ENCODE data around the gene KCNG2. TPM values are rescaled to one million over a fixed set of nuclear protein-coding genes. Genes with fewer than 3 reads are reported as not detected.

The KCNG2 gene
- total and polyA plus RNA-seq, 2 of the 13 experiments (the other 11 are each of a cell fraction or from before 2014, with no cell fraction given): not detected

- no peaks in the 10 kb centered on the region for H3K36me3 ChIP-seq (replicated peaks in 1 of 2; ENCODE audit: control insufficient read depth in 1 of 2, insufficient read depth in 2 of 2, low read length in 2 of 2)
- BruUV-seq (replicated peaks): no TSS peak
- FAIRE-seq (no peak), ATAC-seq (no peak), DNase-seq (ENCODE audit: low spot score) (no peak)
- ChIA-PET POLR2A (no interaction called here), CTCF (ENCODE audit: low intra/inter-chr PET ratio, low total read pairs) (no interaction called here)
- H4K20me1 ChIP-seq (ENCODE audit: insufficient read depth, low read length): no peaks in the 10 kb centered on the region
- H3K4me1 ChIP-seq (ENCODE audit: insufficient read depth, low read length): peaks cover 8% of the 10 kb centered on the region
- H3K4me3 ChIP-seq (replicated peaks in 1 of 3; ENCODE audit: insufficient read depth in 1 of 3, low read depth in 2 of 3, low read length in 3 of 3): no peak overlapping the region
- intact Hi-C loops (cut with micrococcal nuclease; ENCODE audit: unreplicated experiment): no loop called here
- in situ Hi-C loops (cut with HindIII; ENCODE audit: extremely low pct_ligation_motif_present, low pct_unique_long_range_greater_than_20kb): no loop called here
- WGBS (ENCODE audit: low lambda C conversion rate): 27% methylated on average over 30 of the region's 36 CpGs
- TF ChIP-seq ZNF225 (CRISPR knock-in tag; IDR thresholded peaks at IDR 0.05): no peak
- H3K27ac ChIP-seq (ENCODE audit: extremely low read length, insufficient read depth, low read length): no peak overlapping the region
- H3K79me2 ChIP-seq (ENCODE audit: insufficient read depth, low read length): no peaks in the 10 kb centered on the region
- H3K27me3 ChIP-seq (ENCODE audit: control insufficient read depth in 1 of 2, insufficient read depth in 2 of 2, low read length in 2 of 2): peaks cover 18 to 83% of the 10 kb centered on the region in 2 experiments
- H2AFZ ChIP-seq (ENCODE audit: low read length): no peak overlapping the region
- no peak overlapping the region for H3K9ac ChIP-seq (ENCODE audit: insufficient read depth, low read depth, low read length)
- H3K9me3 ChIP-seq (ENCODE audit: low read length): no peaks in the 10 kb centered on the region
- H3K4me2 ChIP-seq (ENCODE audit: low read depth, low read length): no peak overlapping the region
Measured at GRCh38 chr18:79872527-79873444, 75.0 kb downstream of the KCNG2 start.

DNA sequence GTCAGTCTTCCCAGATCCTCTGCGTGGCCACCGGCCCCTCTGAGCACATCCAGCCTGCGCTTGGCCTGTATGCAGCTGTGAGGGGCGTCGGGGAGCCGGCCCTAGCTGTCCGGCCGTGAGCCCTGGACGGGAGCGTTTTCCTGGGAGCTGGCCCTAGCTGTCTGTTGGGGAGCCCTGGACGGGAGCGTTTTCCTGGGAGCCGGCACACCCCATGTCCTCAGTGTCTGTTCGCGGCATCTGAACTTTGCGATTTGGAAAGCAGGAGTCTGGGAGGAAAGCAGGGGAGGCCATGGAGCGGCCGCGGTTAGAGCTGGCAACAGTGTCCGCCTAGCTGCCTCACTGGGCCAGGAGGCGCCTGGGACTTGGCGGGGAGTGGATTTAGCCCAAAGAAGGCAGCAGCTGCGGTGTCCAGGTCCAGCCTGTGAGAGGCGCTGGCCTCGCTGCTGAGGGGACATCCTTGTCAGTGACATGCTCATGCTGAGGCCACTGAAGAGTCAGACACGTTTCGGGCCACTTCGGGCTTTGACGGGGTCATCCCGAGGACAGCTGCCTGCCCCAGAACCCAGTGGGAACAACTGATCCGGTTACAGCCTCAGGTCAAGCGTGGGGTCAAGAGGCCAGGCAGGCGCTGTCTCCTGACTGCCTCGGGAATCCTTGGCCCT, 75.8 kb downstream of the KCNG2 start:
- no peak for FAIRE-seq
- intact Hi-C loops (cut with micrococcal nuclease; ENCODE audit: unreplicated experiment): no loop called here
- POLR2A ChIA-PET: no interaction called here
- no peak for TF ChIP-seq ZNF431 (CRISPR knock-in tag; IDR thresholded peaks at IDR 0.05; ENCODE audit: borderline replicate concordance, low read depth)
- no peak for TF ChIP-seq SMAD9 (CRISPR knock-in tag; IDR thresholded peaks at IDR 0.05)
- TF ChIP-seq SIX4 (CRISPR knock-in tag; IDR thresholded peaks at IDR 0.05): no peak
- no peak for TF ChIP-seq KDM5B (CRISPR knock-in tag; IDR thresholded peaks at IDR 0.05; ENCODE audit: borderline replicate concordance)
- no peak for TF ChIP-seq DR1 (CRISPR knock-in tag; IDR thresholded peaks at IDR 0.05)
- no peak for TF ChIP-seq ZNF839 (CRISPR knock-in tag; IDR thresholded peaks at IDR 0.05; ENCODE audit: borderline replicate concordance)
- no peak for TF ChIP-seq ZNF34 (CRISPR knock-in tag; IDR thresholded peaks at IDR 0.05; ENCODE audit: borderline replicate concordance)
- TF ChIP-seq ZFP91 (CRISPR knock-in tag; IDR thresholded peaks at IDR 0.05; ENCODE audit: borderline replicate concordance): no peak
- TF ChIP-seq ZNF296 (CRISPR knock-in tag; conservative IDR thresholded peaks at IDR 0.05): no peak
- TF ChIP-seq KAT8 (CRISPR knock-in tag; IDR thresholded peaks at IDR 0.05): no peak
- TF ChIP-seq ZNF891 (CRISPR knock-in tag; IDR thresholded peaks at IDR 0.05): no peak
- TF ChIP-seq ZNF7 (CRISPR knock-in tag; IDR thresholded peaks at IDR 0.05): no peak
- TF ChIP-seq TSC22D2 (CRISPR knock-in tag; IDR thresholded peaks at IDR 0.05; ENCODE audit: borderline replicate concordance): no peak
- TF ChIP-seq SIN3B (IDR thresholded peaks at IDR 0.05; ENCODE audit: low read length): no peak
- TF ChIP-seq ZNF530 (CRISPR knock-in tag; IDR thresholded peaks at IDR 0.05; ENCODE audit: low read depth): no peak
- TF ChIP-seq ZNF552 (CRISPR knock-in tag; IDR thresholded peaks at IDR 0.05; ENCODE audit: borderline replicate concordance): no peak

More for the DNA sequence above, 75.8 kb downstream of the KCNG2 start:
- Histone ChIP-seq H3K9me3 (ENCODE audit: low read length) (no peaks in the 10 kb centered on the region), H2AFZ (ENCODE audit: low read length) (no peak overlapping the region), H3K4me3 (replicated peaks in 1 of 3; ENCODE audit: insufficient read depth in 1 of 3, low read depth in 2 of 3, low read length in 3 of 3) (no peak overlapping the region), H3K27ac (ENCODE audit: extremely low read length, insufficient read depth, low read length) (no peak overlapping the region), H4K20me1 (ENCODE audit: insufficient read depth, low read length) (no peaks in the 10 kb centered on the region), H3K27me3 (ENCODE audit: control insufficient read depth in 1 of 2, insufficient read depth in 2 of 2, low read length in 2 of 2) (peaks cover 18 to 78% of the 10 kb centered on the region in 2 experiments), H3K4me2 (ENCODE audit: low read depth, low read length) (no peak overlapping the region), H3K9ac (ENCODE audit: insufficient read depth, low read depth, low read length) (no peak overlapping the region), H3K79me2 (ENCODE audit: insufficient read depth, low read length) (no peaks in the 10 kb centered on the region), H3K4me1 (ENCODE audit: insufficient read depth, low read length) (peaks cover 8% of the 10 kb centered on the region), H3K36me3 (replicated peaks in 1 of 2; ENCODE audit: control insufficient read depth in 1 of 2, insufficient read depth in 2 of 2, low read length in 2 of 2) (no peaks in the 10 kb centered on the region)
- no peak for DNase-seq (ENCODE audit: low spot score)
- 70% methylated on average over 14 of the region's 34 CpGs for WGBS (ENCODE audit: low lambda C conversion rate)
- in situ Hi-C loops (cut with HindIII; ENCODE audit: extremely low pct_ligation_motif_present, low pct_unique_long_range_greater_than_20kb): no loop called here
- no peak for ATAC-seq
- CTCF ChIA-PET (ENCODE audit: low intra/inter-chr PET ratio, low total read pairs): no interaction called here
- no TSS peak for BruUV-seq (replicated peaks)

Measured in HepG2 (cell line).